HG03097 (cell line): Measurements from ENCODE around the gene MLLT10.

Source experiments
- ATAC-seq: cut with Tn5 transposase; IDR thresholded peaks from one replicate; pipeline ENCODE4 v1.9.1; 2021; ENCODE audit not compliant: unreplicated experiment, low FRiP score

The MLLT10 gene

DNA sequence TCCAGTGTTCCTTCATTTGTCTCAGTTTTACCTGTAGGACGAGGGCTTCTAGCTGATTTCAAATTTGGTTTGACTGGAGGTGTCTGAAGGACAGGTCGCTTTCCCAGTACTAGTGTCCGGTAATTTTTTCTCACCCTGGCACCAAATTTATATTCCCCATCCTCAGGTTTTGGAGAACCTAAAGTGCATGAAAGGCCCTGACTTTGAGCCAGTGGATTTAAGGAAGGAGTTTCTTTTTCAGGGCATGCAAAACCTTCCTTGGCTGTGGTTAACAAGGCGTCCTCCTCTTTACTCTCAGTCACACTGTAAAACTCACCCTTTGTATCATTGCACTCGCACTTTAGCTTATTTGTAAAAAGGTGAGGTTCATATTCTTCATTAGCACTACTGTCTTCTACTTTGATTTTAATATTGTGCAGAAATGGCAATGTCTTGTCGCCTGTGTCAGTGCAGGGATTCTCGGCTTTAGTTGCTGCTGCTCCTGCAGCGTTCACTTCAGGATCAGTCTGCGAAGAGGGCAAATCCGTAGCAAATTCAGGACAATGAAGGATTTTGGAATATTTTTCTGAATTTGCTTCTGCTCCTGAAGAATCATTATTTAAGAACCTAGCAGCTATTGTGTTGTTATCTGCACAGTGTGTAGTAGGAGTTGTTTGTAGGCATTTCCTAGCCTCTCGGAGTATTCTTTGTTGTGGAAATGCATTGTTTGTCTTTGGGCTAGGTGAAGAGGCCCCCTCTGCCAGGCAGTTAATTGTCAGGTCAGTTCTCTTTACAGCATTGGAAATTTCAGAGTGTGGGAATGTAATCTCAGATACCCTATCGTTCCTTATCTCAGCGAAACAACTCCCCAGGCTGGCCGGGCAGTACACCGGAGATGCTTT, 18.4 kb upstream of the MLLT10 start:
- no peak for ATAC-seq

DNA sequence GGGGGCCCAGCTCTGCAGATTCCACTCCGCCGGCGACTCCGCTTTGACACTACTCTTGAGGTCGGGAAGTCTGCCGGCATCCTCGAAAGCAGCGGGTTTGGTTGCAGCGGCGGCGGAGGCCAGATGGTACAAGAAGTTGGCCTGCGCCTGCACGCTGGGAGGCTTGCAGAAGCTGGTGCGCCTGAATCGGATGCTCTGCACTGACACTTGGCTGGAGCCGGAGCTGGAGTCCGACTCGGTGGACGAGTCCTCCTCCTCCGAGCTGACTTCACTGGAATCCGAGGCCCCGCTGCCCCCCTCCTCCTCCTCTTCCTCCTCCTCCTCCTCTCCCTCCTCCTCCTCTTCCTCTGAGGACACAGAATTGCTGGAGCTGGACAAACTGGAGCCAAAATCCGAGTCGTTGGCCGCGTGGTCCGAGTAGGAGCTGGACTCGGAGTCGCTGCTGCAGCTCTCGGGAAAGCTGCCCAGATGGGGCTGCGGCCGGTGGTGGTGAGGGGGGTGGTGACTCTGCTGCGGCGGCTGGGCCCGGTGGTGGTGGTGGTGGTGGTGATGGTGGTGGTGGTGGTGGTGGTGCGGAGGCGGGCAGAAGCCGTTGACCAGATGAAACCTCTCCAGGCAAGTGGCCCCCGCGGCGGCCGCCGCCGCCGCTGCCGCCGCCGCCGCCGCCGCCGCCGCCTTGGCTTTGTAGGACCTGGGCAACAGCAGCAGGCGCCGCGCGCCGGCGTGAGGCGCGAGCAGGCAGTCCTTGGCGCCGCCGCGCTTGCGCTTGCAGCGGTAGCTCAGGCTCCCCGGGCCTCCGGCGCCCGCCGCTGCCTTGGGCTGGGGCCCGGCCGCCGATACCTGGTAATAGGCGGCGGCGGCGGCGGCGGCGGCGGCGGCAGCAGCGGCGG, 17.5 kb upstream of the MLLT10 start:
- peak; percentile 54 for ATAC-seq

DNA sequence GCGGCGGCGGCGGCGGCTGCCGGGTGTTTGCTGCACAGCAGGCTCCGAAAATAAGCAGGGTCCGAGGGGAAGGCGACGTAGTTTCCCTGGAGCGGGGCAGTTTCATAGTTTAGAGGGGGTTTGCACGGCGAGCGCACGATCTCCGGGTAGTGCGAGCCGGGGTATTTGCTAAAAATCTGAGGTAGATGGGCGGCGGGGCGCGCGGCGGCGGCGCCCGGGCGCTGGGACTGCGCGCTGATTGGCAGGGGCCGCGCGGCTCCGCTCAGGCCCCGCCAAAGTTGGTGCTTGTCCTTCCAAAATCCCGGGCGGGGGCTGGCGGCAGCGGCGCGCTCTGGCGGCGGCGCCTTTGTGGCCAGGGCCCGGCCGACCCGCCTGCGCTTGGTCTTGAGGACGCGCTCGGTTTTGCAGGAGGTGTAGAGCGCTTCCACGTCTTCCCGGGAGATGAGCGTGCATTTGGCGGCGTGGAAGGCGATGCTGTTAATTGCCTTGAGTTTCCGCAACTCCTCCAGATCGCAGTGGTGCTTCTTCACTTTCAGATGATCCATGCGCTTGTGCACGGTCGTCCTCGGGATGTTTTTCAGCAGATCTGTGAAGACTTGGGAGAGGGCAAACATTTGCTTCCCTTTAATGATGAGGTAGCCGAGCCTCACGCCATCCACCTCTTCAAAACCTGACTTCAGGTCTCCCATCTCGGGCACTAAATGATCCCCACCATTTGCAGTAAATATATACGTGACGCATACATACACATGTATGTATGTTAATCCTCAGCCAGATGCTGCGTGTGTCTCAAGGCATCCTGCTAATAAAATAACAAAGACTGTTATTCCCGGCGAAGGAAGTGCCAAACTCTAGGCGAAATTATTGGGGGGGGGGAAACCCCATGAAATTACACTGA, 16.6 kb upstream of the MLLT10 start:
- ATAC-seq = peak; percentile 42

DNA sequence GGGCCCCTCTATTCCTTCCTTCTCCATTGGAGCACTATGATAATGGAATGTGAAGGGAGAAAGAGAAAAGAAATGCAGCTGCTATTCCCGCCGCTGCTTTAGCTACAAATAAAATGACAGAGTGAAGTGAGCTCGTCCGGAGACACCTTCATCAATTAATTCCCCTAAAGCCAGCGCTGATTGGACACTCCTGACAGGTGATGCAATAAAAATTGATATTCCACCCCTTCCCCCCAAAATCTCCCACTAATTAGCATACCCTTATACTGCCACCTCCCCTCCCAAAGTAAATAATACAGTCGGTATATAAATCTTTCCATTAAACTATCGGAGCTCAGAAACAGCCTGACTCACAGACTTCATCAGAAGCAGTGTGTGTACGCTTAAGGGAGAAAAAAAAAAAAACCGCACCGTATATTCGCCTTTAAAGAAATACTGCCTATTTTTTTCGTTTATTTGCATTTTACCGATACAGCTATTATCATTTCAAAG, 15.8 kb upstream of the MLLT10 start:
- no peak for ATAC-seq

DNA sequence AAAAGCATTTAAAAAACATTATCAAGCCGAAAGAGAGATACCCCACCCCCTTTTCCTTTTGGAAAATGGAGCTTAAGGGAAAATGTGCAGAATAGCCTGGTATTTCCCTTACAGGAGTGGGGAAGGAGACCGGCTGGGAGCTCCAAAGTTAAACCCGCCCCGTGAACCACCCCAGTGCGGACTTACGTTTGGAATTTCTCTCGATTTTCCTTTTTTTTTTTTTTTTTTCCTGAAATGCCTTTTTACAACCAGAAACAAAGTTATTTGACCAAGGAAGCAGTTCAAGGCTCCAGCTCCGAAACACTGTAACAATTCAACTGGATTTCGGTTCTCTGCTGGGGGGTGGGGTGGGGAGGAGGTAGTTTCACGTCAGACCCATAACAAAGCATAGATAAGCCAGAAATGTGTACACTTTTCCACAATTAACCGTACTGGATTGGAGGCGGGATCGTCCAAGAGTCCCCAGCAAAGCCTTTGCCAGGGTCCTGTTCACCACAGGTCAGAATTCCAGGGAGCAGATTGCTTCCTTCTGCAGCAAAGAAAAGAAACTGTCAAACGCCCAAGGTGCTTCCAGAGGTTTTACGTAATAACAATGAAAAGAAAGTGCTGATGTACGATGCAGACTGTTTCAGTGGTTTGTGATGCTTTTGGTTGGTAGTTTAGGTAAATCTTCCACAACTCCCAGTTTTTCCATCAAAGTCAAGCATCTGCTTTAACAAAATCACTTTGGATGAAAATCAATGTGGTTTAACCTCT, 15.2 kb upstream of the MLLT10 start:
- ATAC-seq = no peak

DNA sequence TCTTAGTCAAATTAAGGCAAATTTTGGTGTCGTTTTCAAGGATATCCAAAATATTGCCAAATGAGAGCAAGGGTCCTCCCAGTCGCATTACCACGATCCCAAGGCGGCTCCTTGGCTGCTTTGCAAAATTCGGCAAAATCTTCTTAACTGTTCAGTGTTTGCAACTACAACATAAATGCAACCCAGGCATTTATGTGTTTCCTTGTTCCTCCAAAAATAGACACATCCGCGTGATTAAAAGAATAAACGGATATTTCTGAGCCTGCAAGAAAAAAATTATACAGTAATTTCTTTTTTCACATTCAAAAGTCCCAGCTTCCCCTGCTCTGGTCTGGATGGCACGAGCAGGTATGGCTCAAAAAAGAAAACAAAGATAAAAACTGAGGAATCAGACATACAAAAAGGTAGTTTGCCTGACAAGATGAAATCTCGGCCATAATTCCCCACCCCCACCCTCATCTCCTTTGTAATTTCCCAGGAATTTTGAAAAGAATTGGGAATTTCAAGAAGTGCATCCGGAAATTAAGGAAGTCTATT, 14.6 kb upstream of the MLLT10 start:
- no peak for ATAC-seq

DNA sequence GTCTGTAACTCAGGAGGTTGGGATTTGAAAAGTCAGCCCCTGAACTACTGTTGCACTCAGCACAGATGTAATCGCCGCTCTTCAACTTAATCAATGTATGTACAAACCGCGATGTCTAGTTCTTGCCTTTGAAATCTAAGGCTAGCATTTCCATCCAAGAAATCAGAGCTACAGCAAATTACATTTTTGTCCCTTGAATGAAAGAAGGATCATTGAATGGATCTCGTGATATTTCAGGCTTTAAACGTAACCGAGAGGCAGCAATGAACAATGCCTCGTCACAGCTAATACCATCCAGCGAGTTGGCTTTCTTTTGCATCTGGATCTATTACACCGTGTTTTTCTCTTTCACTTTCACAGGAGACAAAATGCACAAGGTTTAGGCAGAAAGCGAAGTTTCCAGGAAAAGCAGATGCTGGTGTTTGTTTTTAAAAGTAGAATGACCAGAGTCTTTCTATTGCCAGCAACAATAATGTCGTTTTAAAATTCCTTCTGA, 14.0 kb upstream of the MLLT10 start:
- ATAC-seq = no peak

DNA sequence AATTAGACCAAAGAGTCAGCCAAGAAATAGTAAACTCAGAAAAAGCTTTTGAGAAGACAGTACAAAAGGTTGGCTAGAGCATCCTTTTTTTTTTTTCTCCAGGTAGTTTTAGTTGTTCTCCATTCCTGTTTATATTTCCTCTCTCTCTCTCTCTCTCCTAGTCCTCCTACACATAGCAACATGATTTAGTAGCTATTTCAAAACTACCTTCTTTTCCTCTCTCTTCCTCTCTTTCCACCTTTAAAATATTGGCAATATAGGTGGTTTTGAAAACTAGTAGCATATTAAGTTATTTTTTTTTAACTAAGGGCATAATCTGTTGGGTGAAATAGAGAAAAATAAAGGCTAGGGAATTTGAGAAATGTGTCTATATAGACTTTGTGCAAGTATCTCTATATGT, 13.5 kb upstream of the MLLT10 start:
- ATAC-seq = no peak

DNA sequence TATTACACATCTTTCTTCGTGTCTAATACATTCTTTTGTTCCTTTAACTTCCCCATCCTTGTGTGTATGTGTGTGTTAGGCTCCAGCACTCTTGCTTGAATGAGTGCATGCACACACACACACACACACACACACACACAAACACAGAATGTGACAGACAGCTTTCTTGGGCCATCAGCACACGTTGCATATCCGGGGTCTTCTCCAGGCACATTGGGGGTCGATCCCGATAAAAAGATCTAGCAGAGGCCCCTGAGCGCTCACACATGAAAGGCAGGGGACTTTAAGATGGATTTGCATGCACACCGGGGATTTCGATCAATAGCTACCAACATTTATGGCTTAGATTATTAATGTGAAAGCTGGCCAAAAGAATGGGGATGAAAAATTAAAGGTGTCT, 13.1 kb upstream of the MLLT10 start:
- ATAC-seq = no peak

DNA sequence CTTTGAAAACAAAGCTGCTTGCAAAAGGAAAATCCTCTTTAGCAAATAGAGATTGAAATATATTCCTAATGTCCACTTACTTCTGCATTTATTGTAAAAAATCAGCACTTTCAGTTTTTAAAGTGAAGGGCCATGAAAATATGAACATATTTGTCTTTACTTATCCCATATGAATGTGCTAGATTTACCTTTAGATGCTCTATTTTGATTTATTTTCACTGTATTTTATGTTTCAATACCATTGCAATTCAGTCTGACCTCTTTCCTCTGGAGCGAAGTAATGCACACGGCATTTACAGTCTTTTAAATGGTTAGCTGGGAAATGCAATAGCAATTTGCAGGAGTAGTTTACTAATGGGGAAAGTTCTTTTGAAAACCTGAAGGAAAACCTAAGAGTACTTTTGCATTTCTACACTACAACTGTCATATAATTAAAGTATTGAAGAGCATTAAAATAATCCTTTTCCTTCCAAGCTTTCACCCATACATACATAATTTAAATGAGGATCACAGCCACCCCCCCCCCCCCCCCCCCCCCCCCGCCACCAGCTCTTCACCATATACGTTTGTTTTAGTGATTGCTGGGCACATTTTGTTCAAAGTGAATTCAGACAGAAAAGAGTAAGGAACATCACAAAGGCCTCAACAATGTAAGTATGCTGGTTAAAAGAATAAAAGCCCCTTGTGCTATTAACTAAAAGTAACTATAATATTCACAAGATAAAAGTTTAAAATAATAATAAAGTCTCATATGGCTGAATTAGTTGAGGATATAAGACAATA, 12.1 kb upstream of the MLLT10 start:
- ATAC-seq = no peak

DNA sequence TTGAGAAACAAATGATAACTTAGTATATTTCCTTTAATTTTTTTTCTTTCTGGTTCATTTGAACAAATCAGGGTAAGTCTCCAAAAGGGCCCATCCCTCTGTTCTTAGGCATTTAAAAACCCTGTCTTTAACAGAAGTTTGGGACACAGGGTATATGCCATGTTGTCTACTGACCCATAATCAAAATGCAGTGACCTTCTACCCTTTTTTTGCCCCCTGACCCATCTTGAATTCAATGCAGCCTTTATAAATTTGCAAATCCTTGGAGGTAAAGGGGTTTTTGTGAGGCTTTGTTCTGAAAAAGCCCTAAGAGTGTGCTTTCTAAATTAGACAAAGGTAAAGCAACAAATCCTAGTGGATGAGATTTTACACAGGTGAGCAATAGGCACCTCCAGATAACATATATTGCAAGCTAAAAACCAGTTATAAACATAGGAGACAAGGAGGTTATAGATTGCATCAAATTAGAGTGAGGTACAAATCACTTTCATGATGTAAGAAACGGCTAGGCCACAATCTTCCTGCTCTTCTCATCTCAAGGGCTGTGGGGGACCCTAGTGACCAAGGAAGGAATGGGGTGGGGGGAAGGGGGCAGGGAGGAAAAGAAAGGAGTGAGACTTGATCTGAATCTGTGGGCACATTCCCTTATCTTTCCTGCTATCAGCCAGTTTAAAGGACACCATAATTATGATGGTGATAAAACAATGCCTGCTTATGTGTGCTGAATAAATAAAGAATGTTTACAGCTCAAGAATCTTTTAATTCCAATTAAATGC, 11.2 kb upstream of the MLLT10 start:
- no peak for ATAC-seq

DNA sequence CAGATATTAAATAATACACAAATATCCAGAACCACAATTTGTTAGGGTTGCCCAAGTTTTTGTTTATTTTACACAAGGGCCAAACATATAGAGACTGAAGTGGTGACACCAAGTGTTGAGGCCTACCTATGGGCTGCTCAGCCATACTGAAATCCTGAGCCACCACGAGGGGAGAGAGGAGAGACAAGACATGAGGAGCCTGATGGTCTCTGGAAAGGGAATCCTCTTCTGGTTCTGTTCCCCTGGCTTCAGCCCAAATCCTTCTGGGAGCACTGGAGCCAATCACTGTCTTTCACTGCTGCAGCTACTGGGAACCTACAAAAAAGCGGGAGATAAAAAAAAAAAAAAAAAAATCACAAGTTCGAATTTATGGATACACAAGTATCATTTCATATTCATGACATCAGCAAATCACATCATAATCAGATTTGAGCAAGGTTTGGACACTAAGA, 10.4 kb upstream of the MLLT10 start:
- ATAC-seq = no peak

DNA sequence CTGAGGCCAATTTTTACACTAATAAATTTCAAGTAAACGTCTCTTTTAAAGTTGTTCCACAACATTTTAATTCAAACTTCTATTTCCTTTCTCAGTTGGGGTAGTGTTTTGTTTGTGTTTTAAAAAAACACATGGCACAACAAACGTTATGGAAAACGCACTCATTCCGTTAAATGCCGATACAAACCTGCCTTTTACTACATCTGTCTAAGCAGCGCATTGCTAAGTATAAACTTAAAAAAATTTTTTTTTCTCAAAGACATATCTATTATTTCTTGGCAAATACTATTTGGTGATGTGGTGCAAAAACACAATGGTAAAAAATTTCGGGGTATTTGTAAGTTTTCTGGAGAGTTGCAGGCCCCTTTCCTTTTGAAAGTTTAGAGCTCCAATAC, 9.9 kb upstream of the MLLT10 start:
- no peak for ATAC-seq

DNA sequence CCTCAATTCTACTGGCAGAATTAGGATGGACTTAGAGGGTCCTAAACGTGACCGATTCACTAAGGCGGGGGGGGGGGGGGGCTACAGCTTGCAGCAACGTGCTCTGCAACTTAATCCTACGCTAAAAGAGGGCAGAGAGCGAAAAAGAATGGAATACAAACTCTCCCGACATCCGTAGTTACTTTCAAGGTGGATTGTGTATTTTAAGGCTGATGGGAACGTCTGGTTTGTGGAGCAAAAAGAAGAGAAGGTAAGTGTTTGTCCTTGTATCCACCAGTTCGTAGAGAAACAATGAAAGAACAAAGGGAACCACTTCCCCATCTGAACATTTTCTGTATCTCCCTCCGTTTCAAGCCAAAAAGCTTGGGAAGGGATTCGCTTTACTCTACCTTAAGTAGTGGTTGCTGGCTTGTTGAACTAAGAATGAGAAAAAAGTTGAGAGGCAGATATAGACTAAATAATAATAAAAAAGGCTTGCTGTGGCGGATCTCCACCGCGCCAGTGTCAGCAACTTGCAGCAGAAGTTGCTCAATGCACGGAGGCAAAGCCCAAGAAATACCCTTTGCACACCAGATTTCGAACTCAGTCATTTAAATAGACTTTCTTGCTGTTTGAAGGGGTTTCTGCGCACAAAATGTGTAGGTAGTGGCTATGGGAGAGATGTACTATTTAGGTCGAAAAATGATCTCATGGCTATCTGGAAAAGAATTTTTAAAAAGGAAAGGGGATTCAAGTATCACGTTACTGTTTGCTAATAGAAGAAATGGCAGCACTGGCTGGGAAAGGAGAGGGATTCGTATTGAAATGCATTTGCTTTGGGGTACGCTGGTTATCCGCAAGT, 9.3 kb upstream of the MLLT10 start:
- no peak for ATAC-seq

DNA sequence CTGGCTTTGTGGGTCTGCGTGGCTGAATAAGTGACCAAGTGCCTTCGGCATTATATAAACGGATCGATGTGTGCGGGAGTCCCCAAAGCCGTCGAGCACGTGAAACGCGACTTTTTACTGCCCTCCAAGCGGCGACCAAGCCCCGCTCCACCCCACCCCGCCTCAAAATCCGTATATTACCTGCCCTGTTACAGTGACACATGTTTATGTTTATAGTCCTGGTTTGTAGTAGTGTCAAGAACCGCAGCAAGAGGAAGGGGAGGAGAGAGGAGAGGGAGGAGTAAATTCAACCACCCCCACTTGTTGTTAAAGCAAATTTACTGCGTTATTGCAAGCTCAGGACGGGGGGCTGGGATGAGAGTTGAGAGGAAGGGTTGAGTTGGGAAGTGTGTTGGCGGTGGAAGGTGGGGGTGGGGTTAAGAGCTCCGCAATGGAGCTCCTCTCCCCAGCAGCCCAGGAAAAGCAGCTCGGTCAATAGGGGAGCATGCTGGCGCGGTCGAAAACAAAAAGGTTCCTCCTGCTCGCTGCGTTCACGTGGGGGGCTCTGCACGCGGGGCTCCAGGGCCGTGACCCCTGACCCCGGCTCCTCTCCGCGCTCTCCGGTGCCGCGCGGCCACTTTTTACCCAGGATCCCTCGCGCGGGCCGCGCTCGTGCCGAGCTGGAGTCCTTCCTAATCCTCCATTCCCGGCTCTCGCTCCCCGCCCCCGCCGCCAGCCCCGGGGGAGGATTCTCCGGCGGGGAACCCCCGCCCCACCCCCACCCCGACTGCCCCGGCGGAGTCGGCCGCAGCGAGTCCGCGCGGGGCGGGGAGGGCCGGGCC, 8.5 kb upstream of the MLLT10 start, which contains the start of gene SKIDA1:
Gene SKIDA1, minus strand, starts transcription at position 316 of the 821 bp plus-strand sequence. CDS start 7,860 bp downstream, outside the sequence.
- peak; percentile 45 for ATAC-seq
